H9 (cell line): ENCODE data around the gene C1orf21. TPM values are rescaled to one million over a fixed set of nuclear protein-coding genes. Genes with fewer than 3 reads are reported as not detected.

Experiments
- DNase-seq: peaks from one replicate; pipeline ENCODE4 v3.0.0-alpha.2; 2017
- H2AFZ ChIP-seq: one replicate; pipeline ENCODE4 v1.6.1; 2013; ENCODE audit warnings: mild to moderate bottlenecking, low read length, control low read depth, moderate library complexity
- H2AK5ac ChIP-seq: 2 replicates; pipeline ENCODE4 v1.6.1; 2013; ENCODE audit warnings: low read length, control low read depth, mixed read lengths; ENCODE audit not compliant: insufficient read length
- H2BK120ac ChIP-seq: one replicate; pipeline ENCODE4 v1.6.1; 2013; ENCODE audit warnings: low read depth, mild to moderate bottlenecking, low read length, control low read depth, inconsistent platforms; ENCODE audit not compliant: poor library complexity, severe bottlenecking
- H2BK12ac ChIP-seq: 2 replicates; pipeline ENCODE4 v1.6.1; 2013; ENCODE audit warnings: low read length, control low read depth, mixed read lengths, low read depth; ENCODE audit not compliant: insufficient read length
- H2BK15ac ChIP-seq: 2 replicates; pipeline ENCODE4 v1.6.1; 2013; ENCODE audit warnings: low read depth, low read length, control low read depth
- H2BK20ac ChIP-seq: one replicate; pipeline ENCODE4 v1.6.1; 2013; ENCODE audit warnings: low read depth, mild to moderate bottlenecking, low read length, control low read depth, inconsistent platforms; ENCODE audit not compliant: poor library complexity, severe bottlenecking
- H2BK5ac ChIP-seq: 2 replicates; pipeline ENCODE4 v1.6.1; 2013; ENCODE audit warnings: low read length, control low read depth, mixed read lengths; ENCODE audit not compliant: insufficient read length
- H3K14ac ChIP-seq: 2 replicates; pipeline ENCODE4 v1.6.1; 2013; ENCODE audit warnings: low read length, control low read depth; ENCODE audit not compliant: insufficient read depth
- H3K18ac ChIP-seq: 2 replicates; pipeline ENCODE4 v1.6.1; 2013; ENCODE audit warnings: low read depth, mild to moderate bottlenecking, mixed read lengths, low read length, control low read depth; ENCODE audit not compliant: insufficient read length
- H3K23ac ChIP-seq: 2 replicates; pipeline ENCODE4 v1.6.1; 2013; ENCODE audit warnings: low read length, control low read depth, mixed read lengths, low read depth; ENCODE audit not compliant: insufficient read length
- H3K23me2 ChIP-seq: 2 replicates; pipeline ENCODE4 v1.6.1; 2013; ENCODE audit warnings: low read depth, mild to moderate bottlenecking, mixed read lengths, low read length, control low read depth; ENCODE audit not compliant: insufficient read length, poor library complexity, severe bottlenecking
- H3K27ac ChIP-seq: 2 replicates; pipeline ENCODE4 v1.5.1; 2013; ENCODE audit warnings: low read length, control low read depth, mixed read lengths, low read depth; ENCODE audit not compliant: insufficient read length
- H3K27me3 ChIP-seq: 2 replicates; pipeline ENCODE4 v1.6.1; 2013; ENCODE audit warnings: low read length, control low read depth, inconsistent platforms; ENCODE audit not compliant: insufficient read depth
- H3K4ac ChIP-seq: 2 replicates; pipeline ENCODE4 v1.6.1; 2013; ENCODE audit warnings: low read depth, mild to moderate bottlenecking, control low read depth, inconsistent platforms, low read length, moderate library complexity
- H3K4me1 ChIP-seq: 2 replicates; pipeline ENCODE4 v1.6.1; 2013; ENCODE audit warnings: low read length, control low read depth, inconsistent platforms; ENCODE audit not compliant: insufficient read depth
- H3K4me2 ChIP-seq: 2 replicates; pipeline ENCODE4 v1.6.1; 2013; ENCODE audit warnings: low read length, control low read depth, mixed read lengths; ENCODE audit not compliant: insufficient read length, insufficient read depth
- H3K56ac ChIP-seq: 2 replicates; pipeline ENCODE4 v1.6.1; 2013; ENCODE audit warnings: low read depth, mild to moderate bottlenecking, mixed read lengths, low read length, control low read depth; ENCODE audit not compliant: insufficient read length
- H3K79me1 ChIP-seq: 2 replicates; pipeline ENCODE4 v1.6.1; 2013; ENCODE audit warnings: low read depth, mild to moderate bottlenecking, moderate library complexity, low read length, control low read depth, inconsistent platforms; ENCODE audit not compliant: insufficient read depth, poor library complexity, severe bottlenecking
- H3K79me2 ChIP-seq: 2 replicates; pipeline ENCODE4 v1.6.1; 2013; ENCODE audit warnings: low read length, control low read depth, inconsistent platforms; ENCODE audit not compliant: insufficient read depth
- H3K9ac ChIP-seq: 2 replicates; pipeline ENCODE4 v1.6.1; 2013; ENCODE audit warnings: low read length, control low read depth, mixed read lengths; ENCODE audit not compliant: insufficient read length; ENCODE audit errors: extremely low read depth
- H3K9me3 ChIP-seq: one replicate; pipeline ENCODE4 v1.6.1; 2013; ENCODE audit warnings: low read depth, low read length, inconsistent platforms; ENCODE audit not compliant: control insufficient read depth
- H3T11ph ChIP-seq: one replicate; pipeline ENCODE4 v1.6.1; 2013; ENCODE audit warnings: mild to moderate bottlenecking, low read length, control low read depth, inconsistent platforms
- H4K20me1 ChIP-seq: one replicate; pipeline ENCODE4 v1.6.1; 2013; ENCODE audit not compliant: control insufficient read depth, insufficient read length, insufficient read depth
- H4K5ac ChIP-seq: 2 replicates; pipeline ENCODE4 v1.6.1; 2013; ENCODE audit warnings: low read depth, mild to moderate bottlenecking, mixed read lengths, low read length, control low read depth; ENCODE audit not compliant: insufficient read length
- H4K8ac ChIP-seq: replicated peaks from 2 replicates; pipeline ENCODE4 v1.6.1; 2013; ENCODE audit warnings: low read length, control low read depth, mixed read lengths, low read depth; ENCODE audit not compliant: insufficient read length
- H4K91ac ChIP-seq: 2 replicates; pipeline ENCODE4 v1.6.1; 2013; ENCODE audit warnings: low read depth, mild to moderate bottlenecking, moderate library complexity, mixed read lengths, low read length, control low read depth; ENCODE audit not compliant: insufficient read length
- H3K27ac Mint-ChIP-seq, 3 experiments: 2 replicates in 2 of 3; 3 replicates in 1 of 3; pipeline ENCODE4 v1.8.0; 2020 to 2021; ENCODE audit warnings: mixed read lengths in 3 of 3, mild to moderate bottlenecking in 1 of 3, moderate library complexity in 1 of 3
- H3K27me3 Mint-ChIP-seq: 2 replicates; pipeline ENCODE4 v1.8.0; 2021; ENCODE audit warnings: low read depth, mild to moderate bottlenecking, moderate library complexity, mixed read lengths
- H3K36me3 Mint-ChIP-seq, 3 experiments: 2 replicates in 2 of 3; 3 replicates in 1 of 3; pipeline ENCODE4 v1.8.0; 2020 to 2021; ENCODE audit warnings: low read depth in 3 of 3, mixed read lengths in 3 of 3; ENCODE audit not compliant: insufficient read depth in 1 of 3
- H3K4me1 Mint-ChIP-seq, 2 experiments: 2 replicates each; pipeline ENCODE4 v1.8.0; 2020; ENCODE audit warnings: mixed read lengths in 2 of 2
- H3K4me3 Mint-ChIP-seq, 2 experiments: 2 replicates in 1 of 2; 3 replicates in 1 of 2; pipeline ENCODE4 v1.8.0; 2020 to 2021; ENCODE audit warnings: mild to moderate bottlenecking in 2 of 2, mixed read lengths in 2 of 2, moderate library complexity in 1 of 2
- H3K9me3 Mint-ChIP-seq, 2 experiments: 2 replicates in 1 of 2; 3 replicates in 1 of 2; pipeline ENCODE4 v1.8.0; 2020; ENCODE audit warnings: mild to moderate bottlenecking in 2 of 2, mixed read lengths in 2 of 2, moderate library complexity in 1 of 2
- WGBS: extraction: QIAGEN DNeasy Blood & Tissue Kit; methylation state at CpG from one replicate; pipeline ENCODE4 v1.1.7; 2013; ENCODE audit warnings: missing lambda C conversion rate, low lambda C conversion rate, mixed read lengths; ENCODE audit not compliant: insufficient read length; ENCODE audit errors: extremely low coverage; 5-methylcytosine and 5-hydroxymethylcytosine counted together
- total RNA-seq: library from RNA; stranded (reverse); gene quantifications from 2 replicates; pipeline ENCODE4 v1.2.1, GENCODE V29; 2021
- TF ChIP-seq, protein P1 (sequence below): fragments of 200-600 bp; sonication (generic); conservative IDR thresholded peaks from 3 replicates; pipeline ENCODE4 v1.8.0; 2021; ENCODE audit warnings: antibody characterized with exemption, mild to moderate bottlenecking

C1orf21 gene
- total RNA-seq, 1 experiment from 2014 or later = 36.0 TPM

GRCh38 chr1:184376369-184376768 is 10.5 kb upstream of the C1orf21 start:
- Mint-ChIP-seq H3K27ac (no peak overlapping the region), H3K36me3 (no peaks in the 10 kb centered on the region), H3K4me1 (peaks cover 20 to 26% of the 10 kb centered on the region in 2 experiments), H3K27me3 (no peaks in the 10 kb centered on the region; the same call in 1 of the 2 replicates), H3K4me3 (no peak overlapping the region), H3K9me3 (no peaks in the 10 kb centered on the region)
- H3K56ac ChIP-seq = no peak overlapping the region
- no peak overlapping the region for H2BK5ac ChIP-seq
- no peak overlapping the region for H2BK12ac ChIP-seq
- no peak overlapping the region for H3K27ac ChIP-seq
- no peaks in the 10 kb centered on the region for H3K23me2 ChIP-seq
- no peak overlapping the region for H4K8ac ChIP-seq
- H3K9me3 ChIP-seq = no peaks in the 10 kb centered on the region
- TF ChIP-seq, protein P1, sequence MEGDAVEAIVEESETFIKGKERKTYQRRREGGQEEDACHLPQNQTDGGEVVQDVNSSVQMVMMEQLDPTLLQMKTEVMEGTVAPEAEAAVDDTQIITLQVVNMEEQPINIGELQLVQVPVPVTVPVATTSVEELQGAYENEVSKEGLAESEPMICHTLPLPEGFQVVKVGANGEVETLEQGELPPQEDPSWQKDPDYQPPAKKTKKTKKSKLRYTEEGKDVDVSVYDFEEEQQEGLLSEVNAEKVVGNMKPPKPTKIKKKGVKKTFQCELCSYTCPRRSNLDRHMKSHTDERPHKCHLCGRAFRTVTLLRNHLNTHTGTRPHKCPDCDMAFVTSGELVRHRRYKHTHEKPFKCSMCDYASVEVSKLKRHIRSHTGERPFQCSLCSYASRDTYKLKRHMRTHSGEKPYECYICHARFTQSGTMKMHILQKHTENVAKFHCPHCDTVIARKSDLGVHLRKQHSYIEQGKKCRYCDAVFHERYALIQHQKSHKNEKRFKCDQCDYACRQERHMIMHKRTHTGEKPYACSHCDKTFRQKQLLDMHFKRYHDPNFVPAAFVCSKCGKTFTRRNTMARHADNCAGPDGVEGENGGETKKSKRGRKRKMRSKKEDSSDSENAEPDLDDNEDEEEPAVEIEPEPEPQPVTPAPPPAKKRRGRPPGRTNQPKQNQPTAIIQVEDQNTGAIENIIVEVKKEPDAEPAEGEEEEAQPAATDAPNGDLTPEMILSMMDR = no peak
- H2AK5ac ChIP-seq = no peak overlapping the region
- no peaks in the 10 kb centered on the region for H3K79me2 ChIP-seq
- no peak overlapping the region for H3K4me2 ChIP-seq
- DNase-seq = no peak
- no peak overlapping the region for H3K4ac ChIP-seq
- no CpG with 5 or more reads among the region's 5 CpGs for WGBS
- H3K9ac ChIP-seq = no peak overlapping the region
- peak overlapping the region; percentile 59; the same call in 1 of the 2 replicates for H3K14ac ChIP-seq
- H2AFZ ChIP-seq = no peak overlapping the region
- H2BK15ac ChIP-seq = no peak overlapping the region
- H3K79me1 ChIP-seq = no peaks in the 10 kb centered on the region
- H3K4me1 ChIP-seq = no peaks in the 10 kb centered on the region
- H4K5ac ChIP-seq = no peak overlapping the region
- H3K27me3 ChIP-seq = 0 out of 2 replicates have a peak, but pooled peaks cover 2% of the 10 kb centered on the region
- H2BK120ac ChIP-seq = no peak overlapping the region
- H3T11ph ChIP-seq = no peak overlapping the region
- no peak overlapping the region for H3K18ac ChIP-seq
- H4K20me1 ChIP-seq = no peaks in the 10 kb centered on the region
- H2BK20ac ChIP-seq = no peak overlapping the region
- no peak overlapping the region for H4K91ac ChIP-seq
- no peak overlapping the region for H3K23ac ChIP-seq
